AG09319 (cell line): ENCODE results near the gene FER1L5.

Experiments used
- DNase-seq: peaks from one replicate; pipeline ENCODE4 v3.0.0-alpha.2; 2010; ENCODE audit warnings: low read depth; ENCODE audit errors: extremely low read depth
- CTCF ChIP-seq: IDR thresholded peaks from 2 replicates; pipeline ENCODE4 v1.5.1; 2011; ENCODE audit warnings: low read depth, mild to moderate bottlenecking, inconsistent platforms, low read length, moderate library complexity

Gene FER1L5

GRCh38 chr2:96733931-96734330 lies 91.4 kb downstream of the FER1L5 start:
- no peak for DNase-seq
- no peak for TF ChIP-seq CTCF

- peak; percentile 28 for DNase-seq
- no peak for TF ChIP-seq CTCF
Measured at GRCh38 chr2:96734880-96735583, 92.5 kb downstream of the FER1L5 start.

- TF ChIP-seq CTCF, result no peak
- no peak for DNase-seq
Measured at GRCh38 chr2:96737251-96737650, 94.7 kb downstream of the FER1L5 start.

- no peak for TF ChIP-seq CTCF
- DNase-seq, result no peak
Measured at GRCh38 chr2:96737831-96738230, 95.3 kb downstream of the FER1L5 start.

- DNase-seq, result no peak
- no peak for TF ChIP-seq CTCF
Measured at GRCh38 chr2:96739076-96739632, 96.6 kb downstream of the FER1L5 start.

GRCh38 chr2:96739633-96740428 lies 97.3 kb downstream of the FER1L5 start, which contains the start of gene LMAN2L:
LMAN2L (minus strand) TSS chr2:96740064; CDS start chr2:96740040, 24 bp downstream.
- no peak; the same call in 1 of the 2 replicates for TF ChIP-seq CTCF
- peak; percentile 93 for DNase-seq
